ENCODE results near the gene FAM241A.

DNA sequence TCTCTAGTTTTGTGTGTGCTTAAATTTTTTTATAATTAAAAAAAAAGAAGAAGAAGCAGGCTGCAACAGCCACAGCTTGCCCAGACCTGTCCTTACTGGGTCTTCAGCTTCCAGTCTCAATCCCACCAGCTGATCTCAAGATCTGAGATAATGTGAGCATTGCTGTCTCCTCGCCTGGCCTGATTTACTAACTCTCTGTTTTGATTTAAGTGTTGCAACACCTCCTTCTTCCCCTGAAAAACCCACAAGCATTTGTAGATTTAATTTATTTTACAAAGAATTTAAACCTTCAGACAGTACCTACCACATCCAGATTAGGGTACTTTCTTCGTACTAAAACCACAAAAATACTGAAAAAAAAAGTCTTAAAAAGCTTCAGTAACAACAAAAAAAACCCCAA, 38.0 kb downstream of the FAM241A start:
- TF ChIP-seq FOXK2 (IDR thresholded peaks at IDR 0.05) = no peak
- TF ChIP-seq FOXA1 (IDR thresholded peaks at IDR 0.05) = no peak
- no peak for TF ChIP-seq SP1 (IDR thresholded peaks at IDR 0.05)
- TF ChIP-seq FOXM1 (IDR thresholded peaks at IDR 0.05; ENCODE audit: borderline replicate concordance) = no peak
- no peak for TF ChIP-seq ARNT (IDR thresholded peaks at IDR 0.05)
- no peak for TF ChIP-seq SUZ12 (IDR thresholded peaks at IDR 0.05)
- TF ChIP-seq L3MBTL2 (conservative IDR thresholded peaks at IDR 0.05) = no peak
- no peak for TF ChIP-seq ZNF384 (IDR thresholded peaks at IDR 0.05)
